ENCODE measurements around the gene CLDND2.
"Not testable (repeated sequence)": the region's sequence is repeated elsewhere in the genome, so short reads cannot be mapped to it uniquely, and the experiment has no call there.

CLDND2 gene

GRCh38 chr19:51368366-51369282, at the start of gene CLDND2:
Gene CLDND2, minus strand, starts transcription at chr19:51369003. Its CDS starts 426 bp downstream, at chr19:51368577.
- Histone ChIP-seq H3K27ac (peak within 1 kb of the TSS; percentile 86), H3K4me3 (peak within 1 kb of the TSS; percentile 83), H3K9me3 (no peaks in the 10 kb centered on the region), H3K27me3 (no peaks in the 10 kb centered on the region), H3K9ac (peak within 1 kb of the TSS; percentile 80), H3K36me3 (no peaks in the 10 kb centered on the region), H3K4me2 (peak within 1 kb of the TSS; percentile 100), H3K4me1 (peaks cover 77% of the 10 kb centered on the region), H4K20me1 (no peaks in the 10 kb centered on the region)
- no peak for TF ChIP-seq Cebpa-rat (IDR thresholded peaks at IDR 0.05)

GRCh38 chr19:51417810-51418157, 49.0 kb upstream of the CLDND2 start:
- no peaks in the 10 kb centered on the region for H3K27me3 ChIP-seq
- peak overlapping the region; percentile 65 for H3K4me3 ChIP-seq
- no peak for TF ChIP-seq Cebpa-rat (IDR thresholded peaks at IDR 0.05)
- peak overlapping the region; percentile 81 for H3K27ac ChIP-seq
- H3K4me2 ChIP-seq, result peak overlapping the region; percentile 87
- peaks cover 47% of the 10 kb centered on the region for H3K4me1 ChIP-seq
- peaks cover 31% of the 10 kb centered on the region for H3K36me3 ChIP-seq
- H4K20me1 ChIP-seq, result no peaks in the 10 kb centered on the region; the same call in 1 of the 2 replicates
- H3K9me3 ChIP-seq, result no peaks in the 10 kb centered on the region
- peak overlapping the region; percentile 78 for H3K9ac ChIP-seq

GRCh38 chr19:51417107-51417809, 48.5 kb upstream of the CLDND2 start, which contains the start of gene SIGLEC10:
Gene SIGLEC10, minus strand, starts transcription at chr19:51417642. Its CDS starts 61 bp downstream, at chr19:51417581.
- Histone ChIP-seq H3K4me3 (peak within 1 kb of the TSS; percentile 65), H3K27ac (peak within 1 kb of the TSS; percentile 81), H3K4me1 (peaks cover 47% of the 10 kb centered on the region), H3K36me3 (peaks cover 36% of the 10 kb centered on the region), H3K9ac (peak within 1 kb of the TSS; percentile 78), H3K9me3 (no peaks in the 10 kb centered on the region), H4K20me1 (no peaks in the 10 kb centered on the region), H3K27me3 (no peaks in the 10 kb centered on the region), H3K4me2 (peak within 1 kb of the TSS; percentile 87)
- no peak for TF ChIP-seq Cebpa-rat (IDR thresholded peaks at IDR 0.05)

GRCh38 chr19:51416422-51416821, 47.6 kb upstream of the CLDND2 start:
- not testable (repeated sequence) for H3K9me3 ChIP-seq, H4K20me1 ChIP-seq, H3K27me3 ChIP-seq
- H3K27ac ChIP-seq, result peak overlapping the region; percentile 81
- H3K9ac ChIP-seq, result peak overlapping the region; percentile 78
- H3K4me1 ChIP-seq, result peaks cover 46% of the 10 kb centered on the region
- peak overlapping the region; percentile 65 for H3K4me3 ChIP-seq
- H3K4me2 ChIP-seq, result peak overlapping the region; percentile 87
- peaks cover 37% of the 10 kb centered on the region for H3K36me3 ChIP-seq

GRCh38 chr19:51415187-51415586, 46.4 kb upstream of the CLDND2 start:
- no peak overlapping the region for H3K27ac ChIP-seq
- peaks cover 33% of the 10 kb centered on the region for H3K4me1 ChIP-seq
- H3K4me2 ChIP-seq, result no peak overlapping the region
- H3K4me3 ChIP-seq, result no peak overlapping the region
- no peaks in the 10 kb centered on the region for H4K20me1 ChIP-seq
- no peaks in the 10 kb centered on the region for H3K27me3 ChIP-seq
- peaks cover 44% of the 10 kb centered on the region for H3K36me3 ChIP-seq
- H3K9ac ChIP-seq, result no peak overlapping the region
- no peak for TF ChIP-seq Cebpa-rat (IDR thresholded peaks at IDR 0.05)
- no peaks in the 10 kb centered on the region for H3K9me3 ChIP-seq

- H3K4me3 ChIP-seq, result no peak overlapping the region
- no peak overlapping the region for H3K27ac ChIP-seq
- H3K4me2 ChIP-seq, result no peak overlapping the region
- no peak for TF ChIP-seq Cebpa-rat (IDR thresholded peaks at IDR 0.05)
- H3K9ac ChIP-seq, result no peak overlapping the region
- H3K9me3 ChIP-seq, result no peaks in the 10 kb centered on the region
- peaks cover 44% of the 10 kb centered on the region for H3K36me3 ChIP-seq
- peaks cover 14% of the 10 kb centered on the region for H3K4me1 ChIP-seq
- no peaks in the 10 kb centered on the region for H4K20me1 ChIP-seq
- no peaks in the 10 kb centered on the region for H3K27me3 ChIP-seq
These were observed 42.3 kb upstream of the CLDND2 start for GRCh38 chr19:51410950-51411748.

GRCh38 chr19:51407511-51408131, 38.8 kb upstream of the CLDND2 start:
- Histone ChIP-seq H3K4me1 (peaks cover 10% of the 10 kb centered on the region), H3K4me2 (no peak overlapping the region), H3K27me3 (no peaks in the 10 kb centered on the region), H4K20me1 (no peaks in the 10 kb centered on the region), H3K4me3 (no peak overlapping the region), H3K9ac (no peak overlapping the region), H3K36me3 (peaks cover 26% of the 10 kb centered on the region; the same call in 1 of the 2 replicates), H3K27ac (no peak overlapping the region), H3K9me3 (peaks cover 13% of the 10 kb centered on the region)
- TF ChIP-seq Cebpa-rat (IDR thresholded peaks at IDR 0.05), result no peak

- Histone ChIP-seq H3K9ac (no peak overlapping the region), H3K4me3 (no peak overlapping the region), H3K4me1 (peaks cover under 1% of the 10 kb centered on the region; the same call in 1 of the 2 replicates), H3K27me3 (no peaks in the 10 kb centered on the region), H3K9me3 (peaks cover 29% of the 10 kb centered on the region), H4K20me1 (no peaks in the 10 kb centered on the region), H3K4me2 (no peak overlapping the region), H3K36me3 (peaks cover 22% of the 10 kb centered on the region), H3K27ac (no peak overlapping the region)
- TF ChIP-seq Cebpa-rat (IDR thresholded peaks at IDR 0.05), result no peak
These were observed 33.3 kb upstream of the CLDND2 start for GRCh38 chr19:51402117-51402516.

- Histone ChIP-seq H3K36me3 (peaks cover 22% of the 10 kb centered on the region), H3K9me3 (peaks cover 29% of the 10 kb centered on the region)
- not testable (repeated sequence) for H3K27me3 ChIP-seq, H3K4me1 ChIP-seq, H3K4me2 ChIP-seq, H3K27ac ChIP-seq, H3K9ac ChIP-seq, H4K20me1 ChIP-seq, H3K4me3 ChIP-seq
These were observed 31.1 kb upstream of the CLDND2 start for GRCh38 chr19:51399936-51400335.

Measured in BLaER1 (cell line).